ENCODE data around the gene ABCA5. TPM values are rescaled to one million over a fixed set of nuclear protein-coding genes. Genes with fewer than 3 reads are reported as not detected.

The ABCA5 gene
- total RNA-seq, 1 experiment from 2014 or later = 4.5 TPM

- H3K4ac ChIP-seq (ENCODE audit: low read depth, low read length) = no peak overlapping the region
- Mint-ChIP-seq H3K9me3 (no peaks in the 10 kb centered on the region), H3K4me3 (no peak overlapping the region), H3K36me3 (ENCODE audit: insufficient read depth in 1 of 3, low read depth in 3 of 3) (no peaks in the 10 kb centered on the region), H3K27ac (no peak overlapping the region), H3K27me3 (ENCODE audit: low read depth) (no peaks in the 10 kb centered on the region), H3K4me1 (no peaks in the 10 kb centered on the region)
- H2BK12ac ChIP-seq (ENCODE audit: insufficient read length, low read depth, low read length) = no peak overlapping the region
- no peaks in the 10 kb centered on the region for H4K20me1 ChIP-seq (ENCODE audit: control insufficient read depth, insufficient read depth, insufficient read length)
- no peak overlapping the region for H2BK15ac ChIP-seq (ENCODE audit: low read depth, low read length)
- no peaks in the 10 kb centered on the region for H3K4me1 ChIP-seq (ENCODE audit: insufficient read depth, low read length)
- no peak overlapping the region for H2AK5ac ChIP-seq (ENCODE audit: insufficient read length, low read length)
- H3K79me2 ChIP-seq (ENCODE audit: insufficient read depth, low read length) = no peaks in the 10 kb centered on the region
- H3K14ac ChIP-seq (ENCODE audit: insufficient read depth, low read length) = no peak overlapping the region
- no peaks in the 10 kb centered on the region for H3K79me1 ChIP-seq (ENCODE audit: insufficient read depth, low read depth, low read length, poor library complexity, severe bottlenecking)
- no peak overlapping the region for H3T11ph ChIP-seq (ENCODE audit: low read length)
- no peak overlapping the region for H2BK20ac ChIP-seq (ENCODE audit: low read depth, low read length, poor library complexity, severe bottlenecking)
- TF ChIP-seq, protein P1, sequence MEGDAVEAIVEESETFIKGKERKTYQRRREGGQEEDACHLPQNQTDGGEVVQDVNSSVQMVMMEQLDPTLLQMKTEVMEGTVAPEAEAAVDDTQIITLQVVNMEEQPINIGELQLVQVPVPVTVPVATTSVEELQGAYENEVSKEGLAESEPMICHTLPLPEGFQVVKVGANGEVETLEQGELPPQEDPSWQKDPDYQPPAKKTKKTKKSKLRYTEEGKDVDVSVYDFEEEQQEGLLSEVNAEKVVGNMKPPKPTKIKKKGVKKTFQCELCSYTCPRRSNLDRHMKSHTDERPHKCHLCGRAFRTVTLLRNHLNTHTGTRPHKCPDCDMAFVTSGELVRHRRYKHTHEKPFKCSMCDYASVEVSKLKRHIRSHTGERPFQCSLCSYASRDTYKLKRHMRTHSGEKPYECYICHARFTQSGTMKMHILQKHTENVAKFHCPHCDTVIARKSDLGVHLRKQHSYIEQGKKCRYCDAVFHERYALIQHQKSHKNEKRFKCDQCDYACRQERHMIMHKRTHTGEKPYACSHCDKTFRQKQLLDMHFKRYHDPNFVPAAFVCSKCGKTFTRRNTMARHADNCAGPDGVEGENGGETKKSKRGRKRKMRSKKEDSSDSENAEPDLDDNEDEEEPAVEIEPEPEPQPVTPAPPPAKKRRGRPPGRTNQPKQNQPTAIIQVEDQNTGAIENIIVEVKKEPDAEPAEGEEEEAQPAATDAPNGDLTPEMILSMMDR (conservative IDR thresholded peaks at IDR 0.05) = no peak
- H4K5ac ChIP-seq (ENCODE audit: insufficient read length, low read depth, low read length) = no peak overlapping the region
- H4K91ac ChIP-seq (ENCODE audit: insufficient read length, low read depth, low read length) = no peak overlapping the region
- no peak overlapping the region for H3K9ac ChIP-seq (ENCODE audit: extremely low read depth, insufficient read length, low read length)
- H3K18ac ChIP-seq (ENCODE audit: insufficient read length, low read depth, low read length) = no peak overlapping the region
- H2BK5ac ChIP-seq (ENCODE audit: insufficient read length, low read length) = no peak overlapping the region
- WGBS (ENCODE audit: extremely low coverage, insufficient read length, low lambda C conversion rate) = no CpG with 5 or more reads among the region's 2 CpGs
- H3K27me3 ChIP-seq (ENCODE audit: insufficient read depth, low read length) = no peaks in the 10 kb centered on the region
- no peak overlapping the region for H3K23ac ChIP-seq (ENCODE audit: insufficient read length, low read depth, low read length)
- H3K23me2 ChIP-seq (ENCODE audit: insufficient read length, low read depth, low read length, poor library complexity, severe bottlenecking) = no peaks in the 10 kb centered on the region
- H3K9me3 ChIP-seq (ENCODE audit: control insufficient read depth, low read depth, low read length) = no peaks in the 10 kb centered on the region
- H3K27ac ChIP-seq (ENCODE audit: insufficient read length, low read depth, low read length) = no peak overlapping the region
- no peak for DNase-seq
- H3K4me2 ChIP-seq (ENCODE audit: insufficient read depth, insufficient read length, low read length) = no peak overlapping the region
- H2AFZ ChIP-seq (ENCODE audit: low read length) = no peak overlapping the region
- no peak overlapping the region for H3K56ac ChIP-seq (ENCODE audit: insufficient read length, low read depth, low read length)
- no peak overlapping the region for H4K8ac ChIP-seq (replicated peaks; ENCODE audit: insufficient read length, low read depth, low read length)
- H2BK120ac ChIP-seq (ENCODE audit: low read depth, low read length, poor library complexity, severe bottlenecking) = no peak overlapping the region
Measured at GRCh38 chr17:69245617-69246016, 81.3 kb downstream of the ABCA5 start.

All from H9 (cell line).